HG02852 (cell line): ENCODE data around the gene SYT2.
"Not testable (repeated sequence)": the region's sequence is repeated elsewhere in the genome, so short reads cannot be mapped to it uniquely, and the experiment has no call there.

Source experiments
- ATAC-seq: cut with Tn5 transposase; IDR thresholded peaks from one replicate; pipeline ENCODE4 v1.9.1; 2021; ENCODE audit warnings: mild to moderate bottlenecking, moderate library complexity; ENCODE audit not compliant: unreplicated experiment

SYT2 gene

DNA sequence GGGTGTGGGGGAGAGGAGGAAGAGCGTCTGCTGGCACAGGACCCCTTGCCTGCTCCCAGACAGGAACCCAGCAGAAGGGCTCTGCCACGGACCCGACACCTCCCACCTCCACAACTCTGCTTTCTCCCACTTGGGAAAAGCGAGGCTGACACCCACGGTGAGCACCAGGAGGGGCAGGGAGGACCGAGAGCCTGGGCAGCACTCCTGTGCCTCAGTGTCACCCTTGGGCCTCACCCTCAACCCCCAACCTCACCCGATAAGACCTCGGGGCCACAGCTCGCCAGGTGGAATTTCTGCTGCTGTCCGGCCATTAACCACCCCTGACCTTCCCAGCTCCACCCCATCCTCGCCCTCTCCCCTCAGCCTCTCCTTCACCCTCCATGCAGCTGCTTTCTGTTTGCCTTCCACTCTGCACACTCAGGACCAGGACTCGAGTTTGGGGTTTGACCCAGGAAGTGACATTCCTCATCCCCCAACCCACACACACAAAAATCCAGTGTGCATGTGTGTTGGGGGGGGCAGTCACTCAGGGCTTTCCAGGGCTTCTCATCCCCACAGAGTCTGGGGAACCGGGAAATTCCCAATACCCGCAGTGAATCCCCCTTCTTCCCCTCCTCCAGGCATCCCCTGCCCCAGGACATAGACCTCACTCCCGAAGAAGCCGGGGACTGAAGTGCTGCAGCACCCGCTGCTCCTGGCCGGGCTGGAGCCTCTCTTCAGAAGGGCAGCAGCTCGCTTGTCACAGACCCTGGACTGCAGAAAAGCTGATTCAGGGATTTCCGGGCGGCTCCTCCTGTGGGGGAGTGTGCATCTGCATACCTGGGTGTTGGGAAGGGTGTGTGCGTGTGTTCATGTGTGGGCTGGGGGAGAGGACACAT, 65.8 kb downstream of the SYT2 start:
- no peak for ATAC-seq

DNA sequence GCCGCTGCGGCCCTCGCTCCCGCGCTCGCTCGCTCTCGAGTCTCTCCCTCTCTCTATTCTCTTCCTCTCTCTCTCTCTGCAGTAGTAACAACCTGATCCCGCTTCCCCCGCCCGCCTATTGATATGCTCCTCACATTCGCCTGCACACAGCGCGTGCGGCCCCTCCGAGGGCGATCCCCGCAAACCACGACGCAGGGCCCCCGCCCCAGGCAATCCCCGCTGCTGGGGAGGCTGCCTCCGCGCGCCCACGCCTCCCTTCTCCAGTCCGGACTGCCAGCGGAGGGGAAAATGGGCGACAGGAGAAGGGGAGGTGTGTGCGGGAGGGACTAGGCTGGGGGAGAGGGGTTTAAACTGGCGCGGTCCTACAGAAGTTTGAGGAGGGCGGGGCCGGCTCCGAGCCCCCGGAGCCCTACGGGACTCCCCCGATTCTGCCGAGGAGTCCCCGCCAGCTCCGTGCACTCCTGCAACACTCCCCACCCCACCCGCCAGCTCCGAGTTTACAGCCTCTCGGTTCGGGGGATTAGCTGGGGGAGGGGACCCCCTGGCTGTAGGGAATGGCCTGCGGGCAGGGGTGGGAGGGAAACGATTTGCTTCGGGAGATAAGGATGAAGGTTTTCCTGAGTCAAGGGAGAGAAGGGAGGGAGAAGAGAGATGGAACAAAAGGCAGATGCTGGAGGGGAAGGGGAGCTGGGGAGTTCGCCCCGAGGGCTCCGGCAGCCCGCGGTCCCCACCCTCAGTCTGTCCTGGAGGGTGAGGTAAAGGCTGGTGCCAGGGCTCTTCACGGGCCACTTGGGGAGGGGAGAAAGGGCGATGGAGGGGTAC, 66.6 kb downstream of the SYT2 start:
- no peak for ATAC-seq

DNA sequence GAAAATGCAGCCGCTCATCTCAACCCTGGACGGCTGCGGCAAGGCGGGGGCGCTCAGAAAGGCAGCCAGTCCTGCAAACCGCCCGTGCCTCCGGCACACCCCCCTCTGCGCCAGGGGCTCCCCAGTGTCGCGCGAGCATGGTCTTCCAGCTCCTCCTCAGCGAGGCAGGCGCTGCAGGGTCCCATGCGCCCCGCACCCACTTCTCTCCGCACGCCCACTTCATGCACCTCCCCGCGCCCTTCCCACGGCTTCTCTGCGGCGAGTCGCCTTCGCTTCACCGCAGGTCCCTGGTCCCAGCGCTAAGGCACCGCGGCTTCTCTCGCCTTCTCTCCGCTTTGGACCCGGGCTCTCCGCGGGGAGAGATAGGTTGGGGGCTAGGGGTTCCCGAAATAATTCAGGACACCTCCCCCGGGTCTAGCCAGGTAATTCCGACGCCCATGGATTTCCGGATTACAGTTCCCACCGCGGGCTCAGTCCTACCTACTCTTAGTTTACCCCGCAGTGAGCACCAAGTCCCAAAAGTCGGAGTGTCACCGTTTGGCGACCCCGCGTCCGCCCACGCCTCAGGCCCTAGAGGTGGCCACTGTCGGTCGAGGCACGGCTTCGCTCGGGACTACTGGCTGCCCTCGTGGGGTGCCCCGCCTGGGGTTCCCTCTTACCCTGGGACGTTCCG, 67.5 kb downstream of the SYT2 start:
- ATAC-seq, result no peak

DNA sequence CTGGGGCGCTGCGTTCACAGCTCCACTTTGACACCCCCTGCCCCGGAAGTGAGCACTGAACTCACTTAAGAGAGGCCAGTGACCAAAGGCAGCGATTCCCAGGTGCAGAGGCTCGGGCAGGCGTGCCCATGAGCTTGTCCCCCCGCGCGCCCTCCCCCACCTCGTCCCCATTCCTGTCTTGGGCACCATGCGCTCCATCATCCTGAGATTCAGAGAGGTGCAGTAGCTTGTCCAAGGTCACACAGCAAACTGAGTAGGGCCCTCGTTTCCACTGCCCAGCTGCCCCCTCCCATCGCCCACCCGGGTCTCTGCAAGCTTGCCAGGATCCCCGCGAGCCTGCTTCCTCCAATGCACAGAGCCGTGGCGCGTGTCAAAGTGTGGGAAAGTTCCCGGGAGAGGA, 68.0 kb downstream of the SYT2 start:
- no peak for ATAC-seq

DNA sequence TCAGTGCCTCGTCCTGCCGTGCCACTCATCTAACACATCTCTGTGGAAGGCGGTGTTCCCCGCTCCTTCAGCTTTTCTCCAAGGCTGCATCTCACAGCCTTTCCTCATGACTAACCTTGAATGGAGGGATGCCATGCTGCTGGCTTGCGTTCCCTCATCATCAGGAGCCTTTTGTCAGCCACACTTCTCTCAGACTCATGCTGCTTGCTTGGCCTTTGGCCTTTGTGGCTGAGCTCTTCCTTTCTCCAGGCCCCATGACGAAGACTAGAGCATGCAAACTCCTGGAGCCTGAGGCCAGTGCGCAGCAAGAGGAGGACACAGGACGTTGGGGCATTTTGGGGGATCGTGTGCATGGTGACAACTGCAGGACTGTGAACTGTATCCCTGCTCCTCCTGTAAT, 70.8 kb downstream of the SYT2 start:
- ATAC-seq, result no peak

DNA sequence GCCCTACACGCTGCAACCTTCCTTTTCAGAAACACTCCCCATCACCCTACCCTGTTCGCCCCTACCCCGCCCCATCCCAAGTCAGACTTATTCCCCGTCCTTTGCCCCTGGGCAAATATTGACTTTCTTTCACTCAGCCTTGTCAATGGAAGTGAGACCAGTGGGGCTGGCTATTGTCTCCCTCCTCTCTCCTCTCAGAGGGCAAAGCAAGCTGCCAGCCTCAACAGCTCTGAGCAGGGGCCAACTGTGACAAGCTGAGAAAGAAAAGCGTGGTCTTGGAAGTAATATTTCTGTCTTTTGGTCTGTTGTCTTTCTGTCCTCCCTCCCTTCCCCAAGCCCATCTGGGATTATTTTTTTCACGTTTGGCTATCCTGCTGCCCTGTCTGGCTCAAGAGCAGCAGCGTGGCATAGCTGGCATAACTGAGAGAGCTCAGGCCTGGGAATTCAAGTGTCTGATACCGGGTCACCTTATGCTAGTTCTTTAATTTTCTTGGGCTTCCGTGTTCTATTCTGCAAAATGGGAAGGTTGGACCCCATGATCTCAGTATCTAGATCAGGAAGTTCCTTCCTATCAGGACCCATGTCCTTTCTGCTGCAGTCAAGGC, 71.5 kb downstream of the SYT2 start:
- ATAC-seq, result not testable (repeated sequence)

DNA sequence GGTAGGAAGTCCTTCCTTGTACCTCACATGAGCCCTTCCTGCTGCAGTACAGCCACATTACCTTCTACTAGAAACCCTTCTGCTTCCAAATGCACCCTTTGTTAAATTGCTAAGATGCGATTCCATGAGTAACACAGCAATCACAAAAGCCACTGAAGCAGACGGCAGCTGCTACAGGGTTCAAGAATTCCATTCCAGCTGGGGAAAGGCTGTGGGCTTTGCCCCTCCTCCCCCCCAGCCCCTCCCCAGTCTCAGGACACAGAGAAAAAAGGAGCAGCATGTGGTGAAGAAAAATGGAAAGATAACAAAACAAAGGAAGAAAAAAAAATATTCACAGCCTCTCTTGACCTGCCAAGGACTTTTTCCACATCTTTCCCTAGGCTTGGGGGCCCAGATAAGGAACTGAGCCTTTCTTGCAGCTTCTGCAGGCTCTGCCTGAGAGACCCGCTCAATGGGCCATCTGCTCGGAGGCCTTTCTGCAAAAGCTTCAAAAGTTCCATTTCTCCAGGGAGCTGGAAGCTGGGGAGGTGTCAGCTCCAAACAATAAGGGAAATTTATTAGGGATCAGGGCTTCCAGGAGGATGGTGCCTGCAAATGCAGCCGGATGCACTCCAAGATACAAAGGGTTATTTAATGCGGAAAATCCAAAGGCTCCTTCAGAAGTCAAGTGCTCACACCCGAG, 72.1 kb downstream of the SYT2 start:
- ATAC-seq, result no peak

DNA sequence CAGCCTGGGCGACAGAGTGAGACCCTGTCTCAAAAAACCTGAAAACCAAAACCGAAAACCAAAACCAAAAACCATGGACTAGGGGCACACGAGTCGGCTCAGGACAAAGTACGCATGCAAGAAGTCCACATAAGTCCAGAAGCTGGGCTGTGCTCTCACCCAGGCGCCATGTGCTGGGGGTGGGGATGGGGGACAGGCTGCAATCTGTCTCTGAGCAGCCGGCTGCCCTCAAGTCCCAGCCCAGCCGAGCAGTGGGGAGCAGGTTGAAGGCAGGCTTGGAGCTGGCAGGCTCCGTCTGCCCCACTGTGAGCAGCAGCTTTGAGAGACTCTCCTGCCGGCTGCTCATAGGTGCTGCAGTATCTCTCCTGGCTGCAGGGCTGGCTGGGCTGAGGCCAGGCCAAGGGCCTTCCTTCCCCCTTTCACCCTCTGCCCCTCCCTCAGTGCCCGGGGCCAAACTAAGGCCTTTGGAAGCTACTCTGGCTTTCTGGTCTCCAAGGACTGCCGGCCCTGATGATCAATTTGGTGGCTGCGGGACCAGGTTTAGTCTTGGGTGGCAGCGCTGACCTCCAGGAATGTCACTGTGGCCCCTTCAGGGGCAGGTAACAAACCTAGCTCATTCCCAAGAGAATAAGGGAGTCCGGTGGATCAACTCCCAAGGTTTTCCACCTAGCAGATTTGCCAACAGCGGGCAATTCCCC, 72.8 kb downstream of the SYT2 start:
- not testable (repeated sequence) for ATAC-seq

DNA sequence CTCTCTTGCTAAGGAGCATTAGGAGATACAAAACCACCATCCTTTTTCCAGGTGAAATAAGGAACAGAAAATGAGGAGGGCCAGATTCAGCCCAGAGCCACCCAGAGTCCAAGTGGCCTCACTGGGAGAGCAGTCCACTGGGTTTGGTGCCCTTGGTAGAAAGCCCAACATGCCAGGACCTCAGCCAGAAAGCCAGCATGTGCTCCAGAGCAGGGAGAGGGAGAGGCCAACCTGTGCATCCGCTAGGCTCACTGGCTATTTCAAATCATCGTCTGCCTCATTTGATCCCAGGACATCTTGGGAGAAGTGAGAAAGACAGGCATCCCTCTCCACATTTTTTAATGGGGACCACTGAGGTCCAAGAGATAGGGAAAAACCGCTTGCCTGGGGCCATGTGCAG, 74.1 kb downstream of the SYT2 start:
- ATAC-seq, result not testable (repeated sequence)

DNA sequence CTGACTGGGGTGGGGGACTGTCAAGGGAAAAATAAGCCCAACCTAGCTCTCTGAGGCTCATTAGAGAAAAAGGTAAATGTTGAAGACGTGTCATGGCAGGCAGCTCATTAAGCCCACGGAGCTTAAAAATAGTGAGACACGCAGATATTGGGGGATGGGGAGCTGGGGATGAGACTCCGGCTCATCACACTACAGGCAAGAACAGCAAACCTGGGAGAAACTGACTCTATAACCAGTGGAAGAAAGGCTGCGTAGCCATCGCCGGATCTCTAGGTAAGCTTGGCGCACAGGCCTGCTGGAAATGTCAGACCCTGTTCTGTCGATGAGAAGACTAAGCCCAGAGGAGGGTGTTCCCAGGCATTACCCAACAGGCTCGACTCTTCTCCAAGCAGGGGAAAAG, 78.0 kb downstream of the SYT2 start:
- ATAC-seq, result no peak

DNA sequence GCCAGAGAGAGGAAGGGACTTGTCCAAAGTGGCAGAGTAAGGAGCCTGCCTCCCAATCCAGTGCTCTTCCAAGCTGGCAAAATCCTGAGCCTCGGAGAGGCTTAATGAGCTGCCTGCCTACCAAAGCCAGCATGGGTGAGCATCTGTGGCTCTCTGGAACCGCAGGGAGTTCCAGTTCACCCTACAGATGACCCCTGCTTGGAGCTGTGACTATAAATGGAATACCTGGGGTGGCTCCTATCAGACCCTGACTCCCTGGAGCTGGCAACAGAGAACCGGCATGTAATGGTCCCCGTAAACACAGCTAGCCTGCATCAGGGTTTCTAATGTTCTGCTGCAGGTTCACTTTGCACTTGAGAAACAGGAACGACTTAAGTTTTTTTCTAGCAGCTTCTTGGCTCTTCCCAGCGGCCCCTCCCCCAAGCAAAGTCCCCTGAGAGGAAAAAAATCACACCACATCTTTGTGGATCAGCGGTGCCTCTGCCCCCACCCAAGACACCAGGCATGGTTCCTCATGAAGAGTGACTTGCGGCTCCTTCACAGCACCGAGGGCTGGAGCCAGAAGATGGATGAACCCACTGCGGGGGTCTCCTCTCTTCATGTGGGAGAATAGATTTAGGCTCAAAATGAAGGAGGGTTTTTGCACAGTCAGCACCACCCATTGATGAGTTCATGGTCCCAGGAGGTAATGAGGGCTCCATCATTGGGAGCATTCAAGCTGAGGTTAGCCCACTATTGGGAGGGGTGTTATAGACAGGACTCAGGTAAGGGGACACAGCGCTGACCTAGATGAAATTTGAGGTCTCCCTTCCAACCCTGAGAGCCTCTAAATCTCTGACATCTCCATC, 79.0 kb downstream of the SYT2 start:
- ATAC-seq, result no peak

DNA sequence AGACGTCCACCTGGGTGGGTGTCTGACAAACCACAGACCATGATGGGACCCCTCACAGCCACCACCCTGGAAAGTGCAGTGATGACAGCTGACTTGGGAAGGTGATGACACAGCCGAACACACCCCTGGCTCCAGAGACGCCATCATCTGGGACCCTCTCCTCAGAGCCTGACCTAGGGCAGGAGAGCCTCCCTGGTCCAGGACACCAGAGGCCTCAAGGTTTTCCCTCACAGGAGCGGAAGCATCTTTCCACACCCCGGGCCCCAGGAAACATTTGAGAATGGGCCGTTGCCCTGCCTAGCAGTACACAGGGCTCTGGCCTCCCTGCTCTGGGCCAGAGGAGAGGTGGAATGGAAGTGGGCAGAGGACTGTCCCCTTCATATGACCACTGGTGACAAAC, 79.7 kb downstream of the SYT2 start:
- ATAC-seq, result no peak

DNA sequence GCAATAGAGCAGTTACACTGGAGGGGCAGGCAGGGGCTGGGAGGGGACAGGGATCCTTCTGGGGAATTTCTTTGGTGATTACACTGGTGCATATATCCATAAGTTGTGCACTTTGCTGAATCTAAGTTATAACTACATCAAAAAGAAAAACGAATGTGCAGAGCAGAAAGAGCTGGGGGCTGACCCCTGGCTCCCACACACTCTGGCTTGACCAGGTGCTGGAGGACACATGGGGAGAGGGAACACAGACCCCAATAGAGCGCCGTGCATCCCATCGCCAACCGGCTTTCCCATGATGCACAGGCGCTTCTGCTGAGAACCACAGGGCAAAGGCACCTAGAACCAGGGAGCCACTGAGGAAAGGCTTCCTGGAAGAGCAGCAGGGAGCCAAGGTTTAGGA, 80.2 kb downstream of the SYT2 start:
- ATAC-seq, result not testable (repeated sequence)

DNA sequence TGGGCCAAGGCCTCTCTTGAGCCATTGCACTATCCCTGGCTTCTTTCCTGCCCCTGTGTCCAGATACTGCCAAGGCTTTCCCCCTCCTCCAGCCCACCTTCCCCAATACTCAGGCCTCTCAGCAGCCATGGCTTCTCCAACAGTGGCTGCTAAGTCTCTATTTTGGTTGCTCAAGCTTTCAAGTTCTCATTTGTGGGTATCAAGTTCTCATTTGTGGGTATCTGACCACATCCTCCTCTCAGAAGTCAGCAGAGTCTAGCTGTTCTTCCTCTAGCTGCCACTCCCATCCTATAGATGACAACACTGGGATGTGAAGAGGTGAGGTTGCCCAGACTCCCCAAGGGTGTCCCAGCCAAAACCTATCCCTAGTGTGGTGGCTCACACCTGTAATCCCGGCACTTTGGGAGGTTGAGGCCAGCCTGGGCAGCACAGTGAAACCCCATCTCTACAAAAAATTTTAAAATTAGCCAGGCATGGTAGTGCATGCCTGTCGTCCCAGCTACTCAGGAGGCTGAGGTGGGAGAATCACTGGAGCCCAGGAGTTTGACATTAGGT, 80.9 kb downstream of the SYT2 start:
- peak; percentile 78 for ATAC-seq

DNA sequence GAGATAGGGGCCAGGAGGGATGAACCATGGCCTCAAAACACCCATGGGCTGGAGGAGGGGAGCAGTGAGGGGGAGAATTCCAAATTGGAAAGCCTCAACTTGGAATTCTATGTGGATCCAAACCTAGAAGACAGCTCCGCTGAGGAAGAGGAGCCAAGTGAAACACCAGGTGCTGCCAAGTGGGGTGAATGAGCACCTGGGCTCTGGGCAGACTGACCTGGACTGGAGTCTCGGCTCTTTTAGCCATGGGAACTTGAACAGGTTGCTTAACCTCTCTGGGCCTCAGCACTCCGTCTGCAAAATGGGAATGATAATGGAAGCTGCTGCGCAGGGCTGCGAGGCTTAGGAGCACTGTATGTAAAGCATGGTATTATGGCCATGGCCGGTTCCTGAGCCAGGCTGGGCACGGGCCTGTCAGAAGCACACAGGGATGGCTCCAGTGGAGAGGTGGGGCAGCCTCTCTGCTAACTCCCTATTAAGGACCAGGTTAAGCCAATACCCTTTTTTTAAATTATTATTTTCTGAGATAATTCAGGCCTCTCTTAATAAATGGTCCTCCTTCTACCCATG, 81.5 kb downstream of the SYT2 start:
- no peak for ATAC-seq

DNA sequence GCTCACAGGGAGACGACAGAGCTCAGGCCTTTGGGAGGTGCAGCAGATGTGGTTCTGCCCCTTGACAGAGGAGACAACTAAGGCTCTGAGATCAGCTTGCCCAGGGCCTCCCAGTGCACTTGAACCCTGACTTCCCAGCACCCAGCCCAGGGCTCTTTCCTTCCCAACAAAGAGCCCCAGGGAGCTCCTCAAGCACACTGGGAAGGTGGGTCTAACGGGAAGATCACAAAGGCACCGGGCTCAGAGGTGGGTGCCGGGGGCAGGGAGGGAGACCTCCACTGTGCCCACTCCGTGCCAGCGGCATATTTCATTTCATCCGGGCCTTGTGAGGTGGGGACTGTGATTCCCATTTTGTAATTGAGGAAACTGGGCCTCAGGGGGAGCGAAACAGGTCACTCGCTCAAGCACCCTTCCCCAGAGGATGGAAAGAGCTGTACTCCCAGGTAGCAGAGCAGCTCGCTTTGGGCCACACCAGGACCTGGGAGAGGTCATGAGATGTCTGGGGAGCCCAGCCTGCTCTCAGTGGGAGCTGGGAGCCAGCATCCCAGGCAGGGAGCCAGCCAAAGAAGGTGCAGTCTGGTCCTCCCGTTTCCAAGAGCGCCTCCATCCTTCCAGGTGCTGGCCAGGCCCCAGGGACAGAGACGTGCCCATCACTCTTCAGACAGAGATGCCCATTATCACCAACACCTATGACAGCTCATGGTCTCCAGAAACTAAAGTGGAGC, 82.3 kb downstream of the SYT2 start:
- no peak for ATAC-seq

DNA sequence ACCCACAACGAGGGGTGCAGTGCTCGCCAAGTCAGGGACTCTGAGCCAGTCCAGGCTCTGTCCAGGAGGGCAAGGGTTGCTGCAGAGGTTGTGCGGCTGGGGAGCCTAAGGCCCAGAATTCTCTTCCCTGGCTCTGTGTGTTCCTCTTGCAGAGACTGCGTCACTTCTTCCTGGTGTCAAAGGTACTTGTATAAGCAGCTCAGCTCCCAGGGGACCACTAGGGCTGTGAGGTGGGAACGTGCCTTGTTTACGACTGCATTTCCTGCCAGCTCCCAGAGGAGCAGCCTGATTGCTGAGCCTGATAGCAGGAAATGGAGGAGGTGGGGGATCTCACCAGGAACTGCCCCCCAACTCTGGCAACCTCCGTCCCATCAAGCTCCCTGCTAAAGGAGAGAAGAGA, 83.2 kb downstream of the SYT2 start:
- not testable (repeated sequence) for ATAC-seq
